NT2/D1 (cell line): Measurements from ENCODE around the gene SFRP5.

Experiments
- SUZ12 ChIP-seq: IDR thresholded peaks from 2 replicates; pipeline ENCODE4 v1.6.1; 2011; ENCODE audit not compliant: insufficient read length, insufficient read depth; ENCODE audit errors: extremely low read depth
- YY1 ChIP-seq: IDR thresholded peaks from 2 replicates; pipeline ENCODE4 v1.6.1; 2011; ENCODE audit not compliant: insufficient read length, insufficient read depth
- ZNF274 ChIP-seq: IDR thresholded peaks from 2 replicates; pipeline ENCODE4 v1.6.1; 2011; ENCODE audit warnings: mild to moderate bottlenecking, low read depth, low read length

- TF ChIP-seq ZNF274: no peak
- no peak for TF ChIP-seq YY1
- TF ChIP-seq SUZ12: no peak
Observed at GRCh38 chr10:97791824-97792721, 20.3 kb upstream of the SFRP5 start.
